GM21526 (cell line): ENCODE data around the gene TBCC.

Experiments
- ATAC-seq: cut with Tn5 transposase; IDR thresholded peaks from one replicate; pipeline ENCODE4 v1.9.1; 2021; ENCODE audit warnings: moderate library complexity; ENCODE audit not compliant: unreplicated experiment, low FRiP score

Gene TBCC

DNA sequence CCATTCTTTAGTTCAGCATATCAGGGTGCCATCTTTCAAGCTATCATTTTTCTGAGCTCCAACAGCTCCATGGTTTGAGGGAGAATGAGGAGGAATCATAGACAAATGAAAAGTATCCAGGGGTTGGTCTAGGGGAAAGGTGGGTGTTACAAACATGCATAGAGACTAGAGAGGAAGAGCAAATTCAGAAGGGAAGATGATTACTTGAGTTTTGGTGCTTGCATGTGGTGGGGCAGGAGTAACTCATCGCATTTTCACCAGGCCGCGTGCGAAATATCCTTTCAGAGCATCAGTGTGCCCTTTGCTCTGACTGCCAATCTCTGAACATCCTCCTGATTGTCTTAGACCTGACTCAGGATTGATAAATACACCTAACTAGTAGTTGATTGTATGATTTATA lies 28.3 kb upstream of the TBCC start:
- ATAC-seq, result no peak

- ATAC-seq, result no peak
Observed at GRCh38 chr6:42771741-42772100, 25.8 kb upstream of the TBCC start.

DNA sequence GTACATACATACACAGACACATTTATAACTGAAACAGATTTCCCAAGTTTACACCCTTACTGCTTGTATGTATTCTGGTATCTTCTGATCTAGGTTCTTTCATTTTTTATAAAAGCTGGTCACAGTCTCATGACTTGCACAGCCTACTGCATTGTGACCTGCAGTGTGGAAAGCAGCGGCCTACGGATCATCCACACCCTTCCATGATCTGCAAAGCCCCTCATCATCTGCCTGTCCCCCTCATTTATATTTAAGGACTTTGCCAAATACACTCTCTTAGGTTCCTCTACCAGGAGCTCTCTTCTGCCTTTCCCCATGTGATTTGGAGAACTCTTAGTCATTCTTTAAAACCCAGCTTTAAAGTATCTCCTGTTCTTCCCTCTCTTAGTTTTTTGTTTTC lies 23.9 kb upstream of the TBCC start:
- no peak for ATAC-seq

GRCh38 chr6:42769051-42769450 lies 23.1 kb upstream of the TBCC start:
- no peak for ATAC-seq

DNA sequence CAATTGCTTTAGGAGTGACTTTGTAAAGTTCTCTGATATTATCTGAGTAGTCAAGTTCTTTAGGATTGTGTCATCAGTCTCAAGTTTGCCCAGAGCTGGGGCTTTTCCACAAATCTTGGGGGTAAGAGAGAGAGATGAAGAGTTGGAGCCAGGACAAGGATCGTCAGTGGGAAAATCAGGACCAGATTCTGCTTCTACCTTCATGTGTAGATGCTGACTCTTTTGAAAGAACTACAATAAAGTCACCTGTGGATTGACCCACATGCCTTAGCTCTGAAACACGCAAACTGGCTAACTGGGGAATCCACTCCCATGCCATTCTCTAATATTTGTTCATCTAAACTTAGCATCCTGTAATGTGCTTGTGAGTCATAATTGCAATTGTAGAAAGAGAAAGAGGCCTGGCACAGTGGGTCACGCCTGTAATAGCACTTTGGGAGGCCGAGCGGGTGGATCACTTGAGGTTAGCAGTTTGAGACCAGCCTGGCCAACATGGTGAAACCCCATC lies 20.3 kb upstream of the TBCC start:
- no peak for ATAC-seq

GRCh38 chr6:42764911-42765648 lies 19.2 kb upstream of the TBCC start:
- ATAC-seq, result no peak

GRCh38 chr6:42762950-42763349 lies 17.0 kb upstream of the TBCC start:
- ATAC-seq, result no peak

DNA sequence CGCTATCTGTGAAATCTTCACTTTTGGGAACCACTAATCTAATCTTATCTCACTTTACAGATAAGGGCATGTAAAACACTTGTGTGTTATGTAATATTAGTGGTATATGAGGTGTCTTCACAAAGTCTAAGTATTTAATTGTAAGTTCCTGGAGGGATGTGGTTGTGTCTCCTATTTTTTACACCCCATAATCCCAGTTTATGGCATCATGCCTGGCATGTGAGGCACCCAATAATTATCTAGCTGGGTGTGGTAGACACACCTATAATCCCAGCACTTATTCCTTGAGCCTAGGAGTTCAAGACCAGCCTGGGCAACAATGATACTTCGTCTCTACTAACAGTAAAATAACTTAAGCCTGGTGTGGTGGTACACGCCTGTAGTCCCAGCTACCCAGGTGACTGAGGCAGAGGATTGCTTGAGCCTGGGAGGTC lies 16.5 kb upstream of the TBCC start:
- no peak for ATAC-seq

DNA sequence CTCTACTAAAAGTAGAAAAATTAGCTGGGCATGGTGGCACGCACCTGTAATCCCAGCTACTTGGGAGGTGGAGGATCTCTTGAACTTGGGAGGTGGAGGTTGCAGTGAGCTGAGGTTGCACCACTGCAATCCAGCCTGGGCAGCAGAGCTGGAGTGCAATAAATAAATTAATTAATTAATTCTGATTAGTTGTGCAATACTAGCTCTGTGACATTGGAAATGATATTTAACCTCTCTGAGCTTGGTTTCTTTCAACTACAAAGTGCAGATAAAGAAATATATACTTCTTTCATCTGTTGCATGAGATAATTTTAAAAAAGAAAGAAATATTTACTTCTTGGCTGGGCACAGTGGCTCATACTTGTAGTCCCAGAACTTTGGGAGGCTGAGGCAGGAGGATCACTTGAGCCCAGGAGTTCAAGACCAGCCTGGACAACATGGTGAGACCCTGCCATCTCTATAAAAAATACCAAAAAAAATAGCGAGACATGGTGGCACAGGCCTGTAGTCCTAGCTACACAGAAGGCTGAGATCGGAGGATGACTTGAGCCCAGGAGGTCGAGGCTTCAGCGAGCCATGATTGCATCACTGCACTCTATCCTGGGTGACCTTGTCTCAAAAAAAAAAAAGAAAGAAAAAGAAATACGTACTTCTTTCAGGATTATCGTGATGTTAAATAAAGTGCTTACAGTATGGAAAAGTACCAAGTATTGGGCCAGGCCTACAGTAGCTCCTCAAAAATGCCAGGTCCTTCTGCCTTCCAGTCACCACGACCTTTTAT lies 15.6 kb upstream of the TBCC start:
- ATAC-seq, result no peak

DNA sequence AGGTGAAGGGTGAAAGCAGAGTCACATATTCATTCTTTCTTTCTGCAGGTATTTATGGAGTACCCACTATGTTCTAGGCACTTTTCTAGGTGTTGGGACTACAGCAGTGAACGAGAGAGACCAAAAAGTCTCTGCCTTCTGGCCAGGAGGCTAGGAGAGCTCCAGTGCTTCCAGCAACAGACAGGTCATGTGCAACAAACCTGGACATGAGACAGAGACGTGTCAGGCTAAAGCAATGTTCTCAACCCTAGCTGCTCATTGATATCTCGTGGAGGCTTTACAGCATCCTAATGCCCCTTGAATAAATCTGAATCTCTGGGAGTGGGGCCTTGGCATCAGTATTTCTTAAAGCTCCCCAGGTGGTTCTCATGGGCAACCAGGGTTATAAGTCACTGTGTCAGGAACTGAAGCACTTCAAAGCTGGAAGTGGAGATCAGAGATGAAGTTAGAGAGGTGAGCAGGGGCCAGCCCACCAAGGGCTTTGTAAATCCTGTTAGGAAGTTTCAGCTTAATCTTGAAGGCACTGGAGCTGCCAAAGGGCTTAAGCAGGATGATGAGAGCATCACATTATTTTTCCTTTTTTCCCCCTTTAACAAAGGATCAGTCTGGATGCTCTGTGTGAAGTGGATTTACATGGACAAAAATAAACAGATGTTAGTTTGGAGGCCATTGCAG lies 13.0 kb upstream of the TBCC start:
- no peak for ATAC-seq

DNA sequence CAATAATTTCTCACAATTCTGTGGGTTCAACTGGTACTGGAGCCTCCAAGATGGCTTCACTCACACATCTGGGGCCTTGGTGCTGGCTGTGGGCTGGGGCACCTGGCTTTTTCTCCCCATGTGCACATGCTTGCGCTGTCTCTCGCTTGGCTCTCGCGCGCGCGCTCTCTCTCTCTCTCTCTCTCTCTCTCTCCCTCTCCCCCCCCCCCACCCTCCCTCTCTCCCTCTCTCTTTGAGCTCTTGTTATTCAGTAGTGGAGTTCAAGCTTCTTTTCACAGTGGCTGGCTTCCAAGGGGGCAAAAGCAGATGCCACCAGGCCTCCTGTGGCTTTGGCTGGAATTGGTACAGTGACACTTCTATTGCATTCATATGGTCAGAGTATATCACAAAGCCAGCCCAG lies 10.8 kb upstream of the TBCC start:
- ATAC-seq, result no peak

DNA sequence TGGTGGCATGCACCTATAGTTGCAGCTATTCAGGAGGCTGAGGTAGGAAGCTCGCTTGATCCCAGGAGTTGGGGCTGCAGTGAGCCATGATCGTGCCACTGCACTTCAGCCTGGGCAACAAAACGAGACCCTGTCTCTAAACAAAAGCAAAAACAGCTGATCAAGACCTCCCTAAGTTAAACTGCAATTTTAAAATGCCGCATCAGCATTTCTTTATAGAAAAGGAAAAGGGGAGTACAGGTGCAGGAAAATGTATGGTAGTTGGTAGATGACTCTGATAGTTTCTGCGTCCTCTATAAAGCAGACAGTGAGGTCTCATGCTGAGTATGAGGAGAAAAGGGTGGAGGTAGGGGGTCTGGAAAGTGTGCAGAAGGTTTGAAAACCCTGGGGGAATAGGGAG lies 8.9 kb upstream of the TBCC start:
- no peak for ATAC-seq

DNA sequence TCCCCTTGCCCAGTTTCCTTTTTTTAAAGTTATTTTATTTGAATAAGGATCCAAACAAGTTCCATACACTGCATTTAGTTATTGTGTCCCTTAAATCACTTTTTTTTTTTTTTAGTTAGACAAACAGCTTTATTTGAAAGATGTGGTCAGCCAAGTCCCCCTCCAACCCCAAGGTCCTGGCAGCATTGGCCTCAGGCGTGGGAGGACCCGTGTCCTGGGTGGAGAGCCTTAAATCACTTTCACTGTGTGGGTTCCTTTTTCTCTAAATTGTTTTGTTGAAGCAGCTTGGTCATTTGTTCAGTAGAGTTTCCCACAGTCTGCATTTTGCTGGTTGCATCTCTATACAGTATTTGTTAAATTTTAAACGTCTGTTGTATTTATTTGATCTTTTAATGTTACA lies 5.2 kb upstream of the TBCC start:
- no peak for ATAC-seq

- no peak for ATAC-seq
Observed at GRCh38 chr6:42748203-42748898, 2.4 kb upstream of the TBCC start.

DNA sequence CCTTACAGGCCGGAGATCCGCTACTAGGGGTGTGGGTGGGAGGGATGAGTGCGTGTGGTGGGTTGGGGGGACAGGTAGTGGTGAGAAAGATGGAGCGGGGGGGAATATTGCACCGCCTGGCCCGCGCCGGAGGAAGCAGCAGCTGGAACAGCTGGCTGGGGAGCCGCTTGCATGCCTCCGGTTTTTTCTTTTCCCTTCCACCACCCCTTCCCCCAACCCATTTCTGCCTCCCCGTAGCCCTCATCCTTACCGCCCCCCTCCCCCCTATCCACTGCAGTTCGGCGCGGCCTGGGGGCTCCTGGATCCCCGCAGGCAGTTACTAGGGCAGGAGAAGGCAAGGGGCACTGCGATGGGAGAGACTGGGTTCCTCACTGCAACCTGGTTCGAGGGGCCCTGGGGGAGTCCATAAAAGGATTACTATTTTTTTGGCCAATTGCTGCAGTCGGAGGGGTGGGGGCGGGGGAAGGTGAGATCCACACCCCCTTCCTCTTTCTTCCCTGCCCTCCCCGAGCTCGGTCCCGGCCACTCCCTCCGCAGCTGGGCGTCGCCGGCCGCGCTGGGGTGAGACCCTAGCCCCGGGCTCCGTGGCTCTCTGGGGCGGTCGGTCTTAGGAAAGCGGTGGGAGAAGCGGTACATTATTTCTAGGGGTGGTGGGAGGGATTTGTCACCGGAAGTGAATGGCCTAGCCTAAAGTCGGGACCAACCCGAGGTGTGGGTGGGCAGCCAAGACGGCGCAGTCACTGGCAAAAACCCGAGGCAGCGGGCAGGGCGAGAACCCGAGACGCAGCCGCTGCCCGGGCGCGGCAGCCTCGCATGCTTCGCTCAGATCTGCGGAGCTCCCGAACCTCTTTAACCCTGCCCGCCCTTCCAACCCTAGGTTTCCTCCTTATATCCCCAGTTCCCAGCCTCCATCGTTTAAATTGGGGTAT lies 824 bp upstream of the TBCC start:
- peak; percentile 55 for ATAC-seq

GRCh38 chr6:42745083-42745639 lies 742 bp downstream of the TBCC start:
- no peak for ATAC-seq

DNA sequence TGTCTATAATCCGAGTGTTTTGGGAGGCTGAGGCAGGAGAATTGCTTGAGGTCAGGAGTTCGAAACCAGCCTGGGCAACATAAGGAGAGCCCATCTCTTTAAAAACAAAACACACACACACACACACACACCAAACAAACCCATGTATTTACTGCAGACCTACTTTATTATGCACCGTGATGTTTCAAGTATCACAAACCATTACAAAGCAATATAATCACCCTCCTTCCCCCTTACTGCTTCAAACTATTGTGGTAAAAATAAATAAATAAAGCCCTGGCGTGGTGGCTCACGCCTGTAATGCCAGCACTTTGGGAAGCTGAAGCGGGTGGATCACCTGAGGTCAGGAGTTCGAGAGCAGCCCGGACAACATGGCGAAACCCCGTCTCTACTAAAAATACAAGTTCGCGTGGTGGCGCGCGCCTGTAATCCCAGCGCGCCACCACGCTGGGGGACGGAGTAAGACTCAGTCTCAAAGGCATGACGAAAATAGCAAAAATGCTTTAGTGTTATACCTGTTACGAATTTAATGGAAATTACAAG lies 1.5 kb downstream of the TBCC start:
- no peak for ATAC-seq

DNA sequence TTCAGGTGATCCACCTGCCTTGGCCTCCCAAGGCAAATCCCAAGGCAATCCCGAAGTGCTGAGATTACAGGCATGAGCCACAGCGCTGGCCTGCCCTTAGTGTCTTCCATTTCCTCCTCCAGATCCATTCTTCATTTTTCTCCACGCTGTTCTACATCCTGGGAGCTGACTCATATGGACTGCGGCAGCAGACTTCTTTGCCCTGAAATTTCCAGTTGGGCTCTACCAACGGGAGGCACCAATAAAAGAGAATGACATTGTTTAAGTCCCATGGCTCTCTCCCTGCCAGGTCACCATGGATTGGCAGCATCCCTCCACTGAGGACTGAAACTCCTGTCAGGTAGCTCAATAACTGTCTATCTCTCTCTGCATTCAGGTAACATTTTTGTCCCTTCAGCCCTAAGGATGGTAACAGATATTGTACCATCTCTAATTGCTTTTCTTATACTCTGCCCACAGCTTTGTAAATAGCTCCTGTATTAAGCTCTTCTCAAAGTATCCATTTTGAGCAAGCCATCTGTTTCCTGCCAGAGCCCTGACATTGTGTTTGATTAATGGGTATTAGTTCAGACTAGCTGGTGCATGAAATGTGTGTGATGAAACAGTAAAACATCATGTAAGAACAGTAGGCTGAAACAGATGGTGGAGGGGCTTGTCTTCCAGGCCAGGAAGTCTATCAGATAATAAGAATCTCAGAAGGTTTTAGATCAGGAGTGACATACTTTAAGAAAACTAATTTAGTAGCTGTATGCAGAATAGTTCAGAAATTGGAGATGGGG lies 3.6 kb downstream of the TBCC start:
- ATAC-seq, result no peak
